Neural cell (in vitro differentiated cells): ENCODE data around the gene LRRC73. TPM values are rescaled to one million over a fixed set of nuclear protein-coding genes. Genes with fewer than 3 reads are reported as not detected.

ENCODE experiments used
- H2AFZ ChIP-seq: fragments of 200-600, 300-800 bp; sonication (generic), shearing (Covaris generic); 2 replicates; pipeline ENCODE4 v1.6.0; 2014; ENCODE audit warnings: low read depth, mild to moderate bottlenecking, antibody characterized with exemption, low read length, moderate library complexity
- H3F3A ChIP-seq: fragments of 200-600 bp; shearing (Covaris generic); 2 replicates; pipeline ENCODE4 v1.6.1; 2016; ENCODE audit warnings: mild to moderate bottlenecking, moderate library complexity, mixed read lengths, antibody characterized with exemption, low read length; ENCODE audit not compliant: insufficient read depth, poor library complexity, severe bottlenecking
- H3K27ac ChIP-seq: fragments of 200-600, 300-800 bp; sonication (generic), shearing (Covaris generic); 2 replicates; pipeline ENCODE4 v1.5.1; 2014; ENCODE audit warnings: mild to moderate bottlenecking, low read length, moderate library complexity
- H3K27me3 ChIP-seq: fragments of 300-800, 200-600 bp; sonication (generic), shearing (Covaris generic); 2 replicates; pipeline ENCODE4 v1.6.0; 2014; ENCODE audit warnings: mild to moderate bottlenecking, low read depth, low read length, moderate library complexity; ENCODE audit not compliant: insufficient read depth
- H3K36me3 ChIP-seq: fragments of 300-800, 200-600 bp; sonication (generic), shearing (Covaris generic); 2 replicates; pipeline ENCODE4 v1.5.1; 2014; ENCODE audit warnings: mild to moderate bottlenecking, antibody characterized with exemption, low read length, moderate library complexity; ENCODE audit not compliant: insufficient read depth
- H3K4me2 ChIP-seq: fragments of 300-800, 200-600 bp; sonication (generic), shearing (Covaris generic); 2 replicates; pipeline ENCODE4 v1.6.0; 2014; ENCODE audit warnings: mild to moderate bottlenecking, low read length
- H3K4me3 ChIP-seq: fragments of 300-800, 200-600 bp; sonication (generic), shearing (Covaris generic); 2 replicates; pipeline ENCODE4 v1.5.1; 2014; ENCODE audit warnings: mild to moderate bottlenecking, low read length, moderate library complexity
- H3K79me2 ChIP-seq: fragments of 200-600 bp; shearing (Covaris generic); replicated peaks from 2 replicates; pipeline ENCODE4 v1.6.0; 2014; ENCODE audit warnings: mild to moderate bottlenecking, low read length, moderate library complexity; ENCODE audit not compliant: insufficient read depth
- H3K9ac ChIP-seq: fragments of 300-800, 200-600 bp; sonication (generic), shearing (Covaris generic); 2 replicates; pipeline ENCODE4 v1.6.1; 2016; ENCODE audit warnings: mild to moderate bottlenecking, low read length, mixed read lengths
- H3K9me2 ChIP-seq: fragments of 200-600 bp; shearing (Covaris generic); 2 replicates; pipeline ENCODE4 v1.6.1; 2016; ENCODE audit warnings: mild to moderate bottlenecking, low read length, mixed read lengths; ENCODE audit not compliant: insufficient read depth
- H3K9me3 ChIP-seq: fragments of 200-600, 300-800 bp; sonication (generic), shearing (Covaris generic); 2 replicates; pipeline ENCODE4 v1.6.1; 2016; ENCODE audit warnings: mild to moderate bottlenecking, mixed run types, low read length, moderate library complexity, mixed read lengths
- H4K20me1 ChIP-seq: fragments of 200-600 bp; shearing (Covaris generic); 2 replicates; pipeline ENCODE4 v1.6.1; 2016; ENCODE audit warnings: mild to moderate bottlenecking, mixed run types; ENCODE audit not compliant: insufficient read depth
- CTCF ChIP-seq: fragments of 450-650 bp; IDR thresholded peaks from 2 replicates; pipeline ENCODE4 v1.5.1; 2014; ENCODE audit warnings: antibody characterized with exemption, mild to moderate bottlenecking, moderate library complexity; ENCODE audit not compliant: poor library complexity, severe bottlenecking
- EP300 ChIP-seq: fragments of 450-650 bp; conservative IDR thresholded peaks from 2 replicates; pipeline ENCODE4 v1.6.1; 2014; ENCODE audit warnings: antibody characterized with exemption, mild to moderate bottlenecking, moderate library complexity; ENCODE audit not compliant: poor library complexity, severe bottlenecking
- MXI1 ChIP-seq: fragments of 450-650 bp; conservative IDR thresholded peaks from 2 replicates; pipeline ENCODE4 v1.6.1; 2014; ENCODE audit warnings: antibody characterized with exemption, mild to moderate bottlenecking; ENCODE audit not compliant: poor library complexity, severe bottlenecking
- RAD21 ChIP-seq: fragments of 450-650 bp; conservative IDR thresholded peaks from 2 replicates; pipeline ENCODE4 v1.6.1; 2014; ENCODE audit warnings: antibody characterized with exemption, mild to moderate bottlenecking, moderate library complexity
- SMC3 ChIP-seq: fragments of 450-650 bp; conservative IDR thresholded peaks from 2 replicates; pipeline ENCODE4 v1.6.1; 2014; ENCODE audit warnings: antibody characterized with exemption, mild to moderate bottlenecking, moderate library complexity; ENCODE audit not compliant: poor library complexity
- TAF1 ChIP-seq: IDR thresholded peaks from 2 replicates; pipeline ENCODE4 v1.6.1; 2012; ENCODE audit warnings: low read depth
- polyA plus RNA-seq: library from polyadenylated mRNA; depleted of rRNA; stranded (reverse); fragments of >200 nt; gene quantifications from 2 replicates; pipeline ENCODE4 v1.2.3, GENCODE V29; 2014

Gene LRRC73
- polyA plus RNA-seq, 1 donor from 2014 or later = 4.7 TPM

- no peak overlapping the region for H2AFZ ChIP-seq
Measured at GRCh38 chr6:43509142-43509983, 783 bp downstream of the LRRC73 start.

GRCh38 chr6:43508481-43509141, 1.5 kb downstream of the LRRC73 start:
- Histone ChIP-seq H3K9ac (peak overlapping the region; percentile 81), H3K9me3 (no peaks in the 10 kb centered on the region), H3K4me2 (peak overlapping the region; percentile 87), H3F3A (no peaks in the 10 kb centered on the region), H4K20me1 (no peaks in the 10 kb centered on the region), H3K9me2 (no peaks in the 10 kb centered on the region), H3K79me2 (no peaks in the 10 kb centered on the region), H3K4me3 (peak overlapping the region; percentile 75), H3K27me3 (no peaks in the 10 kb centered on the region), H3K36me3 (peaks cover 5% of the 10 kb centered on the region), H2AFZ (no peak overlapping the region), H3K27ac (no peak overlapping the region)
- TF ChIP-seq TAF1 (no peak), MXI1 (no peak)

More at GRCh38 chr6:43509142-43509983, 783 bp downstream of the LRRC73 start:
- Histone ChIP-seq H3K36me3 (peaks cover 5% of the 10 kb centered on the region), H3K9me2 (no peaks in the 10 kb centered on the region), H3K79me2 (peaks cover 3% of the 10 kb centered on the region), H3K4me3 (peak overlapping the region; percentile 75), H3F3A (no peaks in the 10 kb centered on the region), H3K27me3 (no peaks in the 10 kb centered on the region), H3K9me3 (no peaks in the 10 kb centered on the region), H4K20me1 (no peaks in the 10 kb centered on the region), H3K9ac (peak overlapping the region; percentile 81), H3K4me2 (peak overlapping the region; percentile 87), H3K27ac (peak overlapping the region; percentile 76)
- TF ChIP-seq CTCF (peak; percentile 54), RAD21 (no peak)

GRCh38 chr6:43506667-43507471, 3.3 kb downstream of the LRRC73 start:
- TF ChIP-seq SMC3 = peak; percentile 85
- peak; percentile 96 for TF ChIP-seq CTCF
- TF ChIP-seq EP300 = no peak
- peak; percentile 90 for TF ChIP-seq RAD21

More at GRCh38 chr6:43506667-43507471, 3.3 kb downstream of the LRRC73 start:
- H3K4me2 ChIP-seq = no peak overlapping the region
- H4K20me1 ChIP-seq = no peaks in the 10 kb centered on the region
- H3K36me3 ChIP-seq = peaks cover 5% of the 10 kb centered on the region
- no peak overlapping the region for H3K9ac ChIP-seq
- H3K79me2 ChIP-seq = no peaks in the 10 kb centered on the region
- no peak overlapping the region for H3K27ac ChIP-seq
- H3K9me2 ChIP-seq = no peaks in the 10 kb centered on the region
- H3K4me3 ChIP-seq = no peak overlapping the region
- H3K9me3 ChIP-seq = no peaks in the 10 kb centered on the region
- no peak overlapping the region for H2AFZ ChIP-seq
- H3K27me3 ChIP-seq = no peaks in the 10 kb centered on the region
- no peaks in the 10 kb centered on the region for H3F3A ChIP-seq
